Kidney (tissue), 14 donors: Measurements from ENCODE around the gene PIGQ. TPM values are rescaled to one million over a fixed set of nuclear protein-coding genes. Genes with fewer than 3 reads are reported as not detected.

Experiments
- DNase-seq, 5 donors: peaks; one replicate each; pipeline ENCODE4 v3.0.0-alpha.2; 2013 to 2020
- FAIRE-seq: peaks from 2 replicates; lab custom pipeline; 2012; peaks lifted over from hg19 to GRCh38; lab: Jason Lieb, UNC
- H3K27ac ChIP-seq, 2 donors: one replicate each; pipeline ENCODE4 v1.7.0; 2013; ENCODE audit warnings: low read depth in 2 of 2, low read length in 2 of 2, inconsistent platforms in 1 of 2
- H3K27me3 ChIP-seq: one replicate; pipeline ENCODE4 v1.7.1; 2013; ENCODE audit warnings: low read length, inconsistent platforms; ENCODE audit not compliant: control insufficient read depth, insufficient read depth
- H3K36me3 ChIP-seq, 3 donors: one replicate each; pipeline versions ENCODE4 v1.7.0 to v1.7.1; 2013; ENCODE audit warnings: low read length in 3 of 3, control low read depth in 1 of 3, inconsistent platforms in 1 of 3; ENCODE audit not compliant: insufficient read depth in 3 of 3, control insufficient read depth in 2 of 3
- H3K4me1 ChIP-seq, 3 donors: one replicate each; pipeline versions ENCODE4 v1.7.0 to v1.7.1; 2013; ENCODE audit warnings: low read length in 3 of 3, inconsistent platforms in 1 of 3, low read depth in 1 of 3; ENCODE audit not compliant: control insufficient read depth in 2 of 3, insufficient read depth in 2 of 3
- H3K4me3 ChIP-seq, 3 donors: one replicate each; pipeline versions ENCODE4 v1.7.0 to v1.8.1; 2013; ENCODE audit warnings: low read length in 3 of 3, control low read depth in 1 of 3, inconsistent platforms in 1 of 3
- H3K9ac ChIP-seq, 3 donors: one replicate each; pipeline versions ENCODE4 v1.7.0 to v1.7.1; 2013; ENCODE audit warnings: low read length in 3 of 3, control low read depth in 1 of 3, inconsistent platforms in 1 of 3
- H3K9me3 ChIP-seq, 3 donors: one replicate each; pipeline versions ENCODE4 v1.7.0 to v1.7.1; 2013; ENCODE audit warnings: low read length in 3 of 3, control low read depth in 1 of 3, inconsistent platforms in 1 of 3; ENCODE audit not compliant: control insufficient read depth in 2 of 3, insufficient read depth in 1 of 3
- intact Hi-C: fragments of 100-400 bp; cut with DNase I; formaldehyde crosslinking; loops from one replicate; pipeline ENCODE4 v1.11.1; 2022
- polyA plus RNA-seq: library from polyadenylated mRNA; stranded (reverse); fragments of 350-450 nt; fragmentation: Illumina TruSeq; extraction: RNeasy Lipid Tissue Mini Kit (QIAGEN cat#74804); gene quantifications from one replicate; pipeline ENCODE4 v1.2.3, GENCODE V29; 2014; ENCODE audit warnings: low read depth, low replicate concordance; ENCODE audit not compliant: insufficient read depth
- total RNA-seq: library from RNA; stranded (reverse); fragmentation: NEBNext Ultra II Directional; extraction: Animal tissue kit (Norgen Biotek cat#: 25700); gene quantifications from one replicate; pipeline ENCODE4 v1.2.1, GENCODE V29; 2021
- TF ChIP-seq, protein P1 (sequence below): IDR thresholded peaks from 3 replicates; pipeline ENCODE4 v1.5.1; 2012; ENCODE audit warnings: mild to moderate bottlenecking, moderate library complexity, borderline replicate concordance; ENCODE audit not compliant: insufficient read depth; ENCODE audit errors: extremely low read depth
- donor health status: control.
- donor health status: control.
- donor health status: control.
- donor health status: control.
- donor health status: control.
- donor health status: DM: yes; HTN: yes; CAD: no.
- donor health status: Normal renal cell carcinoma (clear cell type).

The PIGQ gene
- total and polyA plus RNA-seq, 2 donors from 2014 or later = 92.9 to 118 TPM

DNA sequence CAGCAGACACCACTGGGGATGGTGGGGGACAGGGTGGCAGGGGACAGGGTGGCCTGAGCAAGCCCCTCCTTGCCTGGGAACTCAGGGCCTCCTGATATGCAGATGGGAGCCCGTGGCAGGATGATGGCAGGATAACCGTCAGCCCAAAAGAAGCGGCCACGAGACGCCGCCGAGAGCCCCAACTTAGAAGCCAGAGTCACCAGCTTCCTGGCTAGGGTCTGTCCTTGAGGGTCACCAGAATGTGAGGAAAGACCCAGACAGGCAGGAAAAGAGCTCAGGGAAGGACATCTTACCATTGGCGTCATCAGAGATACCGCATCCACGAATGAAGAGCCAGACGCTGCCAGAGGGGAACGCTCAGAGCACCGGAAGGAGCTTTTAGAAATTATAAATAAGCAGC is 39.5 kb downstream of the PIGQ start:
- H3K27ac ChIP-seq = no peak overlapping the region
- FAIRE-seq = no peak
- no peak overlapping the region for H3K9ac ChIP-seq
- TF ChIP-seq, protein P1, sequence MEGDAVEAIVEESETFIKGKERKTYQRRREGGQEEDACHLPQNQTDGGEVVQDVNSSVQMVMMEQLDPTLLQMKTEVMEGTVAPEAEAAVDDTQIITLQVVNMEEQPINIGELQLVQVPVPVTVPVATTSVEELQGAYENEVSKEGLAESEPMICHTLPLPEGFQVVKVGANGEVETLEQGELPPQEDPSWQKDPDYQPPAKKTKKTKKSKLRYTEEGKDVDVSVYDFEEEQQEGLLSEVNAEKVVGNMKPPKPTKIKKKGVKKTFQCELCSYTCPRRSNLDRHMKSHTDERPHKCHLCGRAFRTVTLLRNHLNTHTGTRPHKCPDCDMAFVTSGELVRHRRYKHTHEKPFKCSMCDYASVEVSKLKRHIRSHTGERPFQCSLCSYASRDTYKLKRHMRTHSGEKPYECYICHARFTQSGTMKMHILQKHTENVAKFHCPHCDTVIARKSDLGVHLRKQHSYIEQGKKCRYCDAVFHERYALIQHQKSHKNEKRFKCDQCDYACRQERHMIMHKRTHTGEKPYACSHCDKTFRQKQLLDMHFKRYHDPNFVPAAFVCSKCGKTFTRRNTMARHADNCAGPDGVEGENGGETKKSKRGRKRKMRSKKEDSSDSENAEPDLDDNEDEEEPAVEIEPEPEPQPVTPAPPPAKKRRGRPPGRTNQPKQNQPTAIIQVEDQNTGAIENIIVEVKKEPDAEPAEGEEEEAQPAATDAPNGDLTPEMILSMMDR = no peak
- H3K36me3 ChIP-seq = peaks cover 0 to 4% (median 0%) of the 10 kb centered on the region in 3 donors
- intact Hi-C loops = no loop called here
- H3K4me1 ChIP-seq = peaks cover 0 to 5% (median 0%) of the 10 kb centered on the region in 3 donors
- H3K4me3 ChIP-seq = no peak overlapping the region
- no peaks in the 10 kb centered on the region for H3K27me3 ChIP-seq
- peaks cover 0 to 4% (median 0%) of the 10 kb centered on the region in 3 donors for H3K9me3 ChIP-seq
- peak in 1 of 5 donors; percentile 24 for DNase-seq

DNA sequence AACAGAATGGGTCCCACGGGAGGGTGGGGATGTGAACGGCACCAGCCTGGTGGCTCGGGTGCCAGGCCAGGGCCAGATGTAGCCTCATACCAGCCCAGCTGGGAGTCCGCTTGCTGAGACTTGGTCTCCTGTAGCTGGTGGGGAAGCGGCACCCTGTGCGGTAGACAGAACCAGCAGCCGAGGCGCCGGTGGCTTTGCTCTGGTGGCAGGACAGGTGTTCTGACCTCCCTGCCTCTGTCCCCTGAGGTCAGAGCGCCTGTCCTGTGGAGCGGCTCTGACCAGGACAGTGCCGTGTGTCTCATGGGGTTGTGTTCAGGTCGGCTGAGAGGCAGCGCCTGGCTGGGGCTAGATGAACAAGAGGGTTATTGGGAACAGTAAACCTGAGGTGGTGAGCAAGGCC is 40.2 kb downstream of the PIGQ start:
- Histone ChIP-seq H3K27ac (no peak overlapping the region), H3K4me3 (no peak overlapping the region), H3K4me1 (peaks cover 0 to 5% (median 0%) of the 10 kb centered on the region in 3 donors), H3K27me3 (no peaks in the 10 kb centered on the region), H3K9me3 (peaks cover 0 to 3% (median 0%) of the 10 kb centered on the region in 3 donors), H3K9ac (no peak overlapping the region), H3K36me3 (peaks cover 0 to 5% (median 4%) of the 10 kb centered on the region in 3 donors)
- no peak for DNase-seq
- no peak for FAIRE-seq
- intact Hi-C loops = no loop called here
- TF ChIP-seq, protein P1 = no peak

DNA sequence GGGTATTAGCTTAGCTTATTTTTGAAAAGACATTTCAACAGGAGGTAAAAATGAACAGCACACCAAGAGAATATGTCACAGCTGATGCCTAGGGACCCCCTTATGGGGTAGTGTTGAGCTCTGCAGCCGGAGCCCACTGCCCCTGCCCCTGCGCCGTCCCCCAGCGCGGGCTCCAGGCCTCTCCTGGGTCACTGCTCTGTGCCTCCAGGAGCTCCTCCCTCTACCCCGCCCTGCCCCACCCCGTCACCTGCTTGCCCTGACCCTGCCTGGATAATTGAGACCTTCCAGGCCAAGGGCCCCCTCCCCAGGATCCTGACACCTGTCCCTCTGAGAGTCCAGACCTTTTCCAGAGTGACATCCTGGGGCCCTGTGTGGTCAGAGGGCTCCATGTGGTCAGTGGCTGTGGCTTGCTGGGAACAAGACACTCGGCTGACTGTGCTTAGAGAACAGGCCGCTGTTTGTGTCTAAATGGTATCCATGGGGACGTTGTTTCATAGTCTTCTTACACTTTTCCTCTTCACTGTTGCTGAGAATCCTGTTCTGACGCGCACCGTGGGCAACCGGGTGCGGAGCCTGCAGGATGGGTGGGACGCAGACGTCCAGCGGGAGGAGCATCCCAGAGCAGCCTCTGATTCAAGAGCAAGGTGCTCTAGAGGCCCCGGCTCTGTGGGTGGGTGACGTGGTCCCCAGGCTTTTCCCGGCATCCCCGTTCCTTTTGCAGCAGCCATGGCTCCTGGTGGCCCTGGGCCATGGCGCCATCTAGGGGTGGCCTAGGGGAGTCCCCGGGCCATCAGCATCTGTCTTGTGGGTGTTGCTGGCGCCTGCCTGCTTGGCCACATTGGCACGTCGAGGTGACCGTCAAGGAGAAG is 41.0 kb downstream of the PIGQ start:
- H3K27ac ChIP-seq = peak overlapping the region in 1 of 2 donors; percentile 14
- FAIRE-seq = no peak
- no peak overlapping the region for H3K4me3 ChIP-seq

More for the DNA sequence above, 41.0 kb downstream of the PIGQ start:
- Histone ChIP-seq H3K9ac (no peak overlapping the region), H3K9me3 (no peaks in the 10 kb centered on the region), H3K4me1 (peaks cover 0 to 5% (median 0%) of the 10 kb centered on the region in 3 donors), H3K36me3 (peaks cover 0 to 5% (median 4%) of the 10 kb centered on the region in 3 donors), H3K27me3 (no peaks in the 10 kb centered on the region)
- peak in 3 of 5 donors; percentile 60 to 86 (median 61) for DNase-seq
- TF ChIP-seq, protein P1 = peak; percentile 75
- intact Hi-C loops = no loop called here
